ENCODE measurements around the gene INPP5E. TPM values are rescaled to one million over a fixed set of nuclear protein-coding genes. Genes with fewer than 3 reads are reported as not detected.

Gene INPP5E
- total RNA-seq, 2 donors from 2014 or later = 11.9 to 12.5 TPM

GRCh38 chr9:136453326-136453725 is 13.7 kb upstream of the INPP5E start:
- ATAC-seq (ENCODE audit: insufficient number of reproducible peaks, low FRiP score, low read depth) (no peak), DNase-seq (ENCODE audit: low spot score) (no peak)
- H3K4me3 ChIP-seq = no peak overlapping the region
- no peaks in the 10 kb centered on the region for H3K27me3 ChIP-seq (replicated peaks; ENCODE audit: insufficient read depth)
- H3K36me3 ChIP-seq = peaks cover 82% of the 10 kb centered on the region
- H3K9me3 ChIP-seq = no peaks in the 10 kb centered on the region
- TF ChIP-seq CTCF (IDR thresholded peaks at IDR 0.05) = no peak
- no peak overlapping the region for H3K27ac ChIP-seq
- no peaks in the 10 kb centered on the region for H3K4me1 ChIP-seq (ENCODE audit: control insufficient read depth in 1 of 2, low read depth in 2 of 2)

- H3K9me3 ChIP-seq = no peaks in the 10 kb centered on the region
- no peaks in the 10 kb centered on the region for H3K4me1 ChIP-seq (ENCODE audit: control insufficient read depth in 1 of 2, low read depth in 2 of 2)
- no peak for TF ChIP-seq CTCF (IDR thresholded peaks at IDR 0.05)
- no peak for DNase-seq (ENCODE audit: low spot score)
- H3K36me3 ChIP-seq = peaks cover 83% of the 10 kb centered on the region
- H3K4me3 ChIP-seq = no peak overlapping the region
- H3K27me3 ChIP-seq (replicated peaks; ENCODE audit: insufficient read depth) = no peaks in the 10 kb centered on the region
- ATAC-seq (ENCODE audit: insufficient number of reproducible peaks, low FRiP score, low read depth) = peak; percentile 21
- H3K27ac ChIP-seq = no peak overlapping the region
Observed at GRCh38 chr9:136451221-136451877, 11.7 kb upstream of the INPP5E start.

- H3K9me3 ChIP-seq = no peaks in the 10 kb centered on the region
- no peak for ATAC-seq (ENCODE audit: insufficient number of reproducible peaks, low FRiP score, low read depth)
- H3K4me1 ChIP-seq (ENCODE audit: control insufficient read depth in 1 of 2, low read depth in 2 of 2) = no peaks in the 10 kb centered on the region
- TF ChIP-seq CTCF (IDR thresholded peaks at IDR 0.05) = no peak
- no peak overlapping the region for H3K27ac ChIP-seq
- peaks cover 70% of the 10 kb centered on the region for H3K36me3 ChIP-seq
- DNase-seq (ENCODE audit: low spot score) = no peak
- no peak overlapping the region for H3K4me3 ChIP-seq
- H3K27me3 ChIP-seq (replicated peaks; ENCODE audit: insufficient read depth) = no peaks in the 10 kb centered on the region
Observed at GRCh38 chr9:136448655-136449054, 9.0 kb upstream of the INPP5E start.

GRCh38 chr9:136447173-136447778 is 7.6 kb upstream of the INPP5E start:
- ATAC-seq (ENCODE audit: insufficient number of reproducible peaks, low FRiP score, low read depth) (no peak), DNase-seq (ENCODE audit: low spot score) (no peak)
- peaks cover 75% of the 10 kb centered on the region for H3K36me3 ChIP-seq

GRCh38 chr9:136445799-136446198 is 6.2 kb upstream of the INPP5E start:
- no peaks in the 10 kb centered on the region for H3K9me3 ChIP-seq
- DNase-seq (ENCODE audit: low spot score) (no peak), ATAC-seq (ENCODE audit: insufficient number of reproducible peaks, low FRiP score, low read depth) (no peak)
- H3K4me3 ChIP-seq = no peak overlapping the region
- no peaks in the 10 kb centered on the region for H3K4me1 ChIP-seq (ENCODE audit: control insufficient read depth in 1 of 2, low read depth in 2 of 2)
- no peaks in the 10 kb centered on the region for H3K27me3 ChIP-seq (replicated peaks; ENCODE audit: insufficient read depth)
- no peak for TF ChIP-seq CTCF (IDR thresholded peaks at IDR 0.05)
- H3K27ac ChIP-seq = no peak overlapping the region
- H3K36me3 ChIP-seq = peaks cover 76% of the 10 kb centered on the region

More at GRCh38 chr9:136447173-136447778, 7.6 kb upstream of the INPP5E start:
- no peaks in the 10 kb centered on the region for H3K27me3 ChIP-seq (replicated peaks; ENCODE audit: insufficient read depth)
- no peak overlapping the region for H3K27ac ChIP-seq
- H3K9me3 ChIP-seq = no peaks in the 10 kb centered on the region
- no peaks in the 10 kb centered on the region for H3K4me1 ChIP-seq (ENCODE audit: control insufficient read depth in 1 of 2, low read depth in 2 of 2)
- no peak overlapping the region for H3K4me3 ChIP-seq
- no peak for TF ChIP-seq CTCF (IDR thresholded peaks at IDR 0.05)
